GM18519 (cell line): ENCODE results near the gene LARGE1.
"Not testable (repeated sequence)": the region's sequence is repeated elsewhere in the genome, so short reads cannot be mapped to it uniquely, and the experiment has no call there.

Experiments used
- ATAC-seq: cut with Tn5 transposase; IDR thresholded peaks from one replicate; pipeline ENCODE4 v1.9.1; 2021; ENCODE audit warnings: mild to moderate bottlenecking, moderate library complexity; ENCODE audit not compliant: unreplicated experiment, low FRiP score

LARGE1 gene

DNA sequence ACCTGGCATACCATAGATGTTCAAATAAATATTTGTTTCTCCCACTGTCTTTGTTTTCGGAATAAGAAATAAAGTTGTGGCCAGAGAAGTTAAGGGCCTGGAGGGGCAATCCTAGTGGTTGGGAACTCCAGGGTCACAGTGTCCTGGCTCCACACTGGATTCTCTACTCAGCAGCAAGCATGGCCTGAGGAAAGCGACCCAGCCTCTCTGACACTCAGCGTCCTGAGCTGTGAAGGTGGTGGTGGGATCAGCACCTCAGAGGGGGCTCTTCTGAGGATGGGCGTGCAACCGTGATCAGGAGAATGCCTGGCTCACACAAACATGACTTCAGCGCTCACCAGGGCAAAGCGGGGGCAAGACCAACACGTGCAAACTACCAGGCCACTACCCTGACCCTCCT lies 59.9 kb downstream of the LARGE1 start:
- ATAC-seq, result no peak

DNA sequence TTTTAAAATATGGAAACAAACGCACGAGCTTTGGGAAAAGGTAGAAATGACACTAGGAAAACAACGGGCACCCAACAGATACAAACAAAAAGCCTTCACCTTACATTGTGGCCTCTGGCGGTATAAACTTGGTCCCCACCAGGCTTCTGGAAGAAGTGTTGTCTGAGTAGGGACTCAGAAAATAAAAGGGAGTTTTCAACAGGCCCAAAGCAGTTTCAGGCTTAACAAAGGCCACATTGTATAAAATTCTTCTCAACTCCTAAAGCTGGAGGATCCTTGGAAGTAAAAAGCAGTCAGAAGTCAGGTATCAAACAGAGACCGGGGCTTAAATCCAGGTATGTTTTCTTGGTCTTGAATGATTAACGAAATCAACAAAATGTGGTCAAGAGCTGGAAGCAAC lies 61.0 kb downstream of the LARGE1 start:
- no peak for ATAC-seq

DNA sequence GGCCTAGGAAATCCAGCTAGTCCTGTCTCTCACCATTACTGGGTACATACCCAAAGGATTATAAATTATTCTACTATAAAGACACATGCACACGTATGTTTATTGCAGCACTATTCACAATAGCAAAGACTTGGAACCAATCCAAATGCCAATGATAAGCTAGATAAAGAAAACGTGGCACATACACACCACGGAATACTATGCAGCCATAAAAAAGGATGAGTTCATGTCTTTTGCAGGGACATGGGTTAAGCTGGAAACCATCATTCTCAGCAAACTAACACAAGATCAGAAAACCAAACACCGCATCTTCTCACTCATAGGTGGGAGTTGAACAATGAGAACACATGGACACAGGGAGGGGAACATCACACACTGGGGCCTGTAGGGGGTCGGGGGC lies 61.6 kb downstream of the LARGE1 start:
- ATAC-seq, result not testable (repeated sequence)

DNA sequence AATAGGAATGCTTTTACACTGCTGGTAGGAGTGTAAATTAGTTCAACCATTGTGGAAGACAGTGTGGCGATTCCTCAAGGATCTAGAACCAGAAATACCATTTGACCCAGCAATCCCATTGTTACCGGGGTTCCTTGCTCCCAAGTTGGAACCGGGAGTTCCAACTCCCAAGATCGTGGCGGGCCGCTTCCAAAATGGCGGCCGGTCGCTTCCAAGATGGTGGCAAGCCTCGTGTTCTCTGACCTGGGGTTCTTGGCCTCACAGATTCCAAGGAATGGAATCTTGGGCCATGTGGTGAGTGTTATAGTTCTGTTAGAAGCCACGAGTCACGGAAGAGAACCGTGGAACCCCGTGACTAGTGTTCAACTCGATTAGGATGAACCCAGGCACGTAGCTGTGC lies 62.5 kb downstream of the LARGE1 start:
- ATAC-seq, result not testable (repeated sequence)

DNA sequence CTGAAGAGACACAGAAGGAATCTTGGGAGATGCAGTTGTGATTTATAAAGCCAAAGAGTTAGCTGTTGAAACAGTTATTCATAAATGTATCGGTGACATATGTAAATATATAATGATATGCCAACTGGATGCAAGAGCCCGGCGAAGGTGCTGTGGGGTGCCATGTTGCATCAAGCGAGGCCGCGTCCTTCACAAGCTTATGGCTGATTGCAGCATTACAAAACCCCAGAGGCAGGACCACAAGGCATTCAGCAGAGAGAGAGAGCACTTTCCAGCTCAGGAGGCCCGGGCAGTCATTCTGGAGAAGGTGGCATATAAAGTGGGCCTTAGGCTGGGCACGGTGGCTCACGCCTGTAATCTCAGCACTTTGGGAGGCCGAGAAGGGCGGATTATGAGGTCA lies 65.6 kb downstream of the LARGE1 start:
- ATAC-seq, result no peak

DNA sequence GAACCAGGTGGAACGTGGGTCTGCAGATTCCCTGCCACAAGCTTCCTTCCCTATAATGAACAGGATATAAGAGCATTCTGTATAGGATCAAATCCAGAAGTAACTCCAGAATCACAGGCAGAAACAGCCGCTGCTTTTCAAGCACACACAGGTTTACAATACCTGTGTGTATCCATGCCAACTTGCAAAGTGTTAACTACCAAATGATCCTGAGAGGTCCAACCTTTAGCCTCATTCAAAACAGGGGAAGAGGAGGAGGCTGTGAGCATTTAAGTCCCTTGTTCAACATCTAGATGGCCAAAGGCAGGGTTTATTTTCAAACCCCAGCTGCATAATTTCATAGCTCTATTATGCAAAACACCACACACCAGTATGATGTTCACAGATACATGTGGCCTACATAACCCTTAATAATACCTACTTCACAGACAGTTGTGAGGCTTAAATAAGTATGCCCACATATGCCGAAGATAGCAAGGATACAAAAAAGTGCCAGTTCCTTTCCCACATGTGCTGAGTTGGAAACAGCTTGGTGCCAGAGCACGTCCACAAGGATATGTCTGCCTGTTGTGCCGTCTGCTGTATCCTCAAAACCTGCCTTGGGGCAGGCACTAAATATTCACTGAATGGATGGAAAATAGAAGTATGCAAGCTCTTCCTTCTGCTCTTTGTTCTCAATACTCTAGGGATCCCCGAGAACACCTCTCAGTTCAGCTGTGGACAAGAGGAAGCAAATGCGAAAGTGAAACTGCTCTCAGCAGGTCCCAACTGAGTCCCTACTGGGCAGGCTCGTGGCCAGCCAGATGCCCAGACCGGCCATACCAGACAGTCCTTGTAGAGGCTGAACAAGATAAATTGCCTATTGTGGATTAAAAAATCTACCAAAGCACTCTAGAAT lies 66.8 kb downstream of the LARGE1 start:
- ATAC-seq, result peak; percentile 59

DNA sequence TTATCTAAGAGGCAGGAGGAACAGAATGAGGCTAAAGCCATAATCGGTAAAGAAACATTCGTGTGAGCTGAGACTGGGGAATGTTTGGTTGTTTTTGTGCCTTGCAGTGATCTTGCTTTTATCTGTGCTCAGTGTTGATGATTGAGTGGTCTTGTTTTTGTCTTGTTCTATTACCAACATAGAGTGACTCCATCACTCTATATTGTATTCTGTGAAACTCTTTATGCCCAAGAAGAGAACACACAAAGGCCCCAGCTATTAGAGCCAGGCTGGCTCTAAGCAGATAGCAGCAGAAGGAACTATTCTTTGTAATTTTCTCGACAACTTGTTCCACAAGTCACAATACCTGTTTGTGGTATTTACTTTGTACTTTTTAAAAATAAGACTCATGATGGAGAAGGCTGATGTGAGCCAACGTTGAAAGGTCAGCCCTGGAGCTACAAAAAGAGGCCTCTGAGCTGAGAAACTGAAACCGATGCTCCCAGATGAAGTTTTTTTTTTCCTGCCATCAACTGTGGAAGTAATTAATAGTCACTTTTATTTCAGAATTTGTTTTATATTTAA lies 68.4 kb downstream of the LARGE1 start:
- ATAC-seq, result no peak

DNA sequence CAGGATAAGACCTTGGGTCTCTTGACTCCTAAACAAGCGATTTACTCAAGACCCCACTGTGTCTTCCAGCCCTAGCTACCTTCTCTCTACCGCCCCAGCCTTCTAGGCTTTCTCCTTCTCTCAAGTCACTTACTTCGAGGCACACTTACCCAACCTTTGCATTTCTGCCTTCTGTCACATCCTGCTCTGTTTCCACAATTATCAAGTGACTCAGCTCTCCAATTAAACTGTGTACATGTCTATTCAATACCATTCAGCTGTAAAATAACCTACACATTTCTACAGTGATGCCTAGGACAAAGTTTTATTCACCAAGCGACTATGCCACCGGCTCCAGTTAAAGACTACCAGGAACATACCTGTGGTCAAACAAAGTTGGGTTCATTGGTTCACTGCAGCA lies 69.0 kb downstream of the LARGE1 start:
- ATAC-seq, result no peak

DNA sequence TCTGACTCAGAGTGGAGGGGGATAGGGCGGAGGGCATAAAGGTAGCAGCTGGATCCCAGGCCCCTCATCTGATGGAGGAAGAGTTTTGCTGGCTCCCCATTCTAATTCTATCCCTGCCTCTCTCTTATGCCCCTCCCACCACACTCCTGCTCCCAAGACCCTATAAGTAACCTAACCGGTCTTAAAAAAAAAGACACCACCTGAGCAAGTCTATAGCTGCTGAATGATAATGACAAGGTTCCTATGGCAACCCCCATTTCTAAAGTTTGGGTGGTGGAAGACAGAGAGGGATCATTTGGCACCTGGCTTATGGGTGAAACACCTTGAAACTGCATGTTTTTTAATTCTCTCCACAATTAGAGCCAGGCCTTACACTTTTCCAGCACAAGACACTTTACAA lies 69.6 kb downstream of the LARGE1 start:
- ATAC-seq, result no peak

DNA sequence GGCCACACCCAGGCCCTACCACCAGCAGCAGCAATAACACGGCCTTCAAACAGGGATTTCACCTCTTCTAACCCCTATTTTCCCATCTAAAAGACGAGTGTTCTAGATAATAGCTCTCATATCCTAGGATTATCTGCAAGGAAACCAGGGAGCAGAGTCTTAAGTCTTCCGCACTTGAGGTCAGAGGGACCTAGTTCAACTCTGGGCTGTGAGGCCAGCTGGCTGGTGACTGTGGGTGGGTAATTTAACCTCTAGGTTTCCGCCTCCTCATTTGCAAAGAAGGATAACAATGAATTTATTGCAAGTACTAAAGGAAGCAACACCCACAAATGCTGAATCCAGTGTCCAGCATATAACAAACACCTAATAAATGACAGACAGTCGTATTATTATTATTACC lies 70.1 kb downstream of the LARGE1 start:
- ATAC-seq, result no peak

DNA sequence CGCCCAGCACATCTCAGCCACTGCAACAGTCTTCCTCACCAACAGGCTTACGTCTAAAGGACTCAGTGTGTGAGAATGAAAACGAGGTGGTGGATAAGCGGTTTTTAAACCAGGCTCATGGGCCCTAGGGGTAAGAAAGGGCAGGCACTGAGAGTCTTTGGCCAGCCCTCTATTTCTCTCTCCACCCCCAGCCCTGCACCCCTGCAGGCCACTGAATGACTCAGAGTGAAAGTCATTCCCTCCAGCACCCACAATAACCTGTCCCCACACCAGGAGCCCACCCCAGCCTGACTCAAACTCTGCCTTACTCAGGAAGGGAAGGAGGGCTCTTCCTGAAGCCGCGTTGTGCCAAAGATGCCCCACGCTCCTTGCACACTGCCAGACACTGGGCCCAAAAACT lies 72.0 kb downstream of the LARGE1 start:
- no peak for ATAC-seq

DNA sequence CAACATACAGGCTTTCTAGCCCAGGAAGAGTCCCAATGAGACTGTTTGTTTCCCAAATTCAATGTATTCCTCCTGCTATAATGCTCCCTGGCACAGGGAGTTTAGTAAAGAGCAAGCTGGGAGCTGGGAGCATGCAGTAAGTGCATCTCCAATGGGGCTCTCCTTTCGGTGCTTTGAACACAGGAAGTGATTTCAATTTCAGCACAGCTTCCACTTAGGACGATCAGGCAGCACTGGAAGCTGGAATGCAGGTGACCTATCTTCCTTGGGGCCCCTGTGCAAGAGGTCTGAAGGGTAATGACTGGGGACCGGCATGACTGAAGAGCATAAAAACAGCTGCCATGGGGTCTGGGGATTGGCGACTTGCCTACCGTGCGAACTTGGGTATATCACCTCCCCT lies 76.0 kb downstream of the LARGE1 start:
- no peak for ATAC-seq

DNA sequence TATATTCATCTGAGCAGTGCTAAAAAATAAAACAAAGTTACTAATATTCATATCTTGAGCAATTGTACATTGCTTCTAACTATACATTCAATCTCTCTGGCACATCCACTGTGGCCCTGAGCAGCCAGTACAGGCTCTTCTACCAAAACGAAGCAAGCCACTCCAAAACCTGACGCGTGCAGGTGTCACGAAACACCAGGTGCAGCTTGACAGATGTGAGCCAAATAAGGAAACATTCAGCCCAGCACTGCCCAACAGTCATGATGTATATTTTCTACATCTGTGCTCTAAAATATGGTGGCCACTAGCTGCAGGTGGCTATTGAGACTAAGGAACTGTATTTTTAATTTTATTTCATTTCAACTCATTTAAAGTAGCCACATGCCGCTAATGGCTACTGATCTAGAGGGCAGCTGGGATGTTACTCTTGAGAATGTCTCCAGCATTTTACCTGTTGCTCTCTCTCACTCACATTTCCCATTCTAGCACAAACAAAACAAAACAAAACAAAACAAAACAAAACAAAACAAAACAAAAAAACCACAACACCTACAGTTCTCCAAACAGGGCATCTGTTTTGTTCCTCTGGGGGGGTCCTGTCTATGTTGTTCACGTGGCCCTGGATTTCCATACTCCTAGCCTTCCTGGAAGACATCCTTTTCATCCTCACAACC lies 77.7 kb downstream of the LARGE1 start:
- ATAC-seq, result peak; percentile 42

DNA sequence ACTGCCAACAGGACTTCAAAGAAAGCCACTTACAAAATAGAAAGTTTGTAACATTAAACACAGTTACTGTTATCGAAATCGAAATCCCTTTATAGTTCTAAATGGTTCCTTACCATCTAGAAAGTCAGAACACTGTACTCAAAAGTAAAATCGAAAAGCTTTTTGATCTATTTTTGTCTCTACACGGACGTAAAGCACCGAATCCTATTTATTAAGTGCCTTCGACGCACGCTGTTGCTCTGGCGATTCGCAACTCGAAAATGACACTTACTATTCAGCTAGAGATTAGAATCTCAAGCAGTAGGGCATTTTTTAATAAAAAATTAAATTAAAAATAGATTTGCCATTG lies 78.3 kb downstream of the LARGE1 start:
- peak; percentile 39 for ATAC-seq

DNA sequence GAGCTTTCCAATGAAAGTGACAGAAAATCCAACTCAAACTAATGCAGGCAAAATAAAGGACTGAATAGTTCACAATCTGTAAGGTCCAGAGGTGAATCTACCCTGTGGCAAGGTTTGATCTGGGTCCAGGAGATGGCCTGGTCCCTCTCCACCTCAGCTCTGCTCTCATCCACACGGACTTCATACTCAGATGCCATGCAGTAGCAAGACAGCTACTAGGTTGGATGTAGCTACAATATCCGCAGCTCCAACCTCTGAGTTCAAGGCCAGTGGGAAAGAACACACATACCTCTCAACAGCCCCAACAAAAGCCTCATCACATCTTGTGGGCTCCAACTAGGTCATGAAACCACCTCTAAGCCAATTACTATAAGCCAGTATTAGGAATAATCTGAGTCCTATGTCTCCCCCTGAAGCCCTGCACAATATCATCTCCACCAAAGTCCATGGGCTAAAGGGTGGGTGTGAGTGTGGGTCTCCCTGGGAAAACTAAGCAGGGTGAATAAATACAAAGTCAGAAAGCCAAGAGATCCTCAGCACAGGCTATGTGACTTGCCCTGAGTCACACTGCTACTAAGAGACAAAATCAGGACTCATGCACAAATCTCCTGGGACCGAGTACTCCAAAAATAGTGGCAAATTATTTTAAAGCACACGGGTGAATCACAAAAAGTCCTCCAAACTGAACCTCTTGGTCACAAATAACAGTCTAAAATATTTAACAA lies 78.8 kb downstream of the LARGE1 start:
- peak; percentile 29 for ATAC-seq

DNA sequence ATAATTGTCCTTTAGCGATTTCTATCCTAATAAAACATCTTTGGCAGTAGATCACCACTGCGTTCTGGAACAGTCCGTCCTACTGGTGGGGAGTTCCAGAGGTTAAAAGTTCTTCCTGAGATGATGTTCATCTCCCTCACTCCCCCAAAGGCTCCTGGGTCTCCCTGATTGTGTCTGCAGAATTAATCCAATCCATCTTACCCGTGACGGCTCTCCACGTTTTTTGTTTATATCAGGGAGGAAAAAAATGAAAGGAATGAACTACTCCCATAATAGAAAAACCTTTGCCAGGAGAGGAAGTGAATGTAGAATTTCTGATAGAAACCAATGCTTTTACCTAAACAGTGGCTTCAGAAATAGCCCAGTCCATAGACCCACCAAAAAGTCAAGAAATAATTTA lies 81.6 kb downstream of the LARGE1 start:
- no peak for ATAC-seq

DNA sequence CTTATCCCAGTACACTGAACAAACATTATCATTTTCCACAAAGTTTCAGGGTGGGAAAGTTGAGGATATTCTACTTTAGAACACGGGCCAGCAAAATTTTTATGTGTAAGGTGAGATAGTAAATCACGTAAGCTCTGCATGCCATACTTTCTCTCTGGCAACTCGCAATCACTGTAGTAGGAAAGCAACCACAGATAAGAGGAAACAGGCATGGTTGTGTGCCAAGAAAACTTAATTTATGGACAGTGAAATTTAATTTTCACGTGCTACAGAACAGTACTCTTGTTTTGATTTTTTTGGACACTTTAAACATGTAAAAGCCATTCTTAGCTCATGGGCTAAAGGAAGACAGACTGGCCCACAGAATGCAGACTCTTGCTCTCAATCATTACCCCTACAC lies 82.5 kb downstream of the LARGE1 start:
- no peak for ATAC-seq

DNA sequence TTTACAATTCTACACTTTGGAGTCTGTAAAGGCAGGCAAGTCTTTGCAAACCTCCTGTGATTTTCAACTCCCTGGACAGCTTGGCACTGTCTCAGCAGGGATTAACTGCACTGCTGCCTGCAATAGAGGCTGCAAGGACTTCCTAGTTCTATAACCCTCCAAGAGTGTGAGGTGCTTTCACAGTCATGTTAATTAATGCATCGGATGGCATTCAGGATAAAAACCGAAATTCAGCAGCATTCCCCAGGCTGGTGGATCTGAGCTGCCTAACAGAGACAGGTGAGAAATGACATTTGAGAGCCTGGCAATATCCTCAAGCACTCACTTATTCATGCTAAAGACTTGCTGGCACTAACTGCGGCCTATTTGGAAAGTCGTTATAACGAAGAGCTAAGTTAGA lies 85.0 kb downstream of the LARGE1 start:
- no peak for ATAC-seq

DNA sequence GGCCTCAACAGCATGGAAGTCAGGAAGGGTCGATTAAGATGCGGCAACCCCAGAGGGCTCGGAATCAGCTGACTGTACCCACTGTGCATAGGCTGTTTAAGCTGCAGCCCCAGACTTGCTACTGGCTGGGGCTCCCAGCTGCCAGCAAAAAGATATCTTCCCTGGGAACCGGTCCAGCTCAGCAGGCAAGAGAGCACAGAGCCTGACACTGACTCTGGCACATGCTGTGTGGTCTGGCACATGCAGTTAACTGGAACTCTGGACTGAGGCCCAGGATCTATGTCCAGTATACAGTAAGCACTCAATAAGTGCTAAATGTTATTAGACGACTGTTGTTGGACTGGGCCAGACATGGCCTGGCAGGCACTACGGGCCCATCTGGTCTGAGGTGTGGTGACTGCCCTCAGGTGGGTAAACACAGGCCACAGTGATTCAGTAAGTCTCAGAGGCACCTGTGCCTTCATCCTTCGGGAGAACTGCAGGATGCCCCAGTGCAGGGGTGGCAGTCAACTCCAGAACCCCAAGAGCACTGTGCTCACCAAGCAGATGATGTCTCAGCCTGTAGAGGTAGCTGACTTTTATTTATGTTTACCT lies 87.6 kb downstream of the LARGE1 start:
- no peak for ATAC-seq

DNA sequence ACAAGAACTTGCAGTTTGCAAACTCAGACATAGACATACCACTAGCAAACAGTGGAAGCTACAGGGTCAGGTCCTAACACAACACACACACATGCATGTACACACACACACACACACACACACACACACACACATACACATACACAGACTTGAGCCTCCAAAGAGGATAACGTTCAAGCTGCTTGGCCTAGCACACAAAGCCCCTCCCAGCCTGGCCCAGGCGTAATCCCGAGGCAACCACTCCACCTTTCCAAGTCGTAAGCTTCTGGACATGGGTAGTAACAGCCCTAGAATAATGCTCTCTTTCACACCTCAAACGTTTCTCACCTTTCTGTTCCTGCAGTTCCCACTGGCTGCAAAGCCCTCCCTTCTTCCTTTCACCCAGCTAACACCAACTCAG lies 88.6 kb downstream of the LARGE1 start:
- ATAC-seq, result no peak

DNA sequence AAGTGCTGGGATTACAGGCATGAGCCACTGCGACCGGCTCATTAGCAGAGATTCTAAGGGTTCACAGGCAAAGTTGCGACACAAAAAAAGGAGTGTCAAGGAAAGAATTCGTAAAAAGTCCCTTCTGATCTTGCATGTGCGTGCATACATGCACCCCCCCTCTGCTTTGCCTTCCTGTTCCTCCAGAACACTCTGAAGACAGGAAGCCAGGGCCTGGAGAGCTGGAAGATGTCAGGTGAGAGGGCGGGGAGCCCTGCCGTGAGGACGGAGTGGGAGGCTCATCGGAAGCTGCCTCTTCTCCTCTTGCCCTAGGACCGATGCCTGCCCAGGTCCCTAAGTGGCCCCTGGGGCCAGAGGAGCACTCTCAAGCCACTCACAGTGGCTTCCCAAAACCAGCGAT lies 89.1 kb downstream of the LARGE1 start:
- ATAC-seq, result no peak
